K562 (cell line): ENCODE results near the gene FAM167B. TPM values are rescaled to one million over a fixed set of nuclear protein-coding genes. Genes with fewer than 3 reads are reported as not detected.

ENCODE experiments used
- CREB3 ChIP-seq: fragments of 450-650 bp; conservative IDR thresholded peaks from 2 replicates; pipeline ENCODE4 v1.6.1; 2016; ENCODE audit warnings: missing genetic modification characterization, low read depth, mild to moderate bottlenecking, missing compliant biosample characterization, moderate library complexity
- CREB3L1 ChIP-seq: fragments of 450-650 bp; IDR thresholded peaks from 2 replicates; pipeline ENCODE4 v1.6.1; 2014; ENCODE audit warnings: low read depth, mild to moderate bottlenecking, moderate library complexity, borderline replicate concordance
- CUX1 ChIP-seq: fragments of 200-800 bp; sonication (Bioruptor generic); IDR thresholded peaks from 2 replicates; pipeline ENCODE4 v1.6.1; 2016; ENCODE audit warnings: missing genetic modification characterization, missing compliant biosample characterization
- DEAF1 ChIP-seq: fragments of 450-650 bp; formaldehyde crosslinking; IDR thresholded peaks from 2 replicates; pipeline ENCODE4 v1.4.0; 2020; ENCODE audit warnings: mild to moderate bottlenecking, moderate library complexity
- HNRNPUL1 ChIP-seq: fragments of 200-400 bp; formaldehyde crosslinking; IDR thresholded peaks from 2 replicates; pipeline ENCODE4 v1.6.1; 2017; ENCODE audit warnings: low read length
- LARP7 ChIP-seq: fragments of 450-650 bp; IDR thresholded peaks from 2 replicates; pipeline ENCODE4 v1.6.1; 2016
- PHF21A ChIP-seq: fragments of 450-650 bp; IDR thresholded peaks from 2 replicates; pipeline ENCODE4 v1.6.1; 2017; ENCODE audit warnings: low read depth, borderline replicate concordance
- TFAP4 ChIP-seq: sonication (generic); formaldehyde crosslinking; IDR thresholded peaks from 2 replicates; pipeline ENCODE4 v1.8.0; 2022; ENCODE audit warnings: missing genetic modification reagents, mild to moderate bottlenecking, moderate library complexity, borderline replicate concordance
- USF2 ChIP-seq: sonication (generic); formaldehyde crosslinking; IDR thresholded peaks from 2 replicates; pipeline ENCODE4 v1.5.0; 2020; ENCODE audit warnings: missing genetic modification reagents
- ZFX ChIP-seq: sonication (generic); formaldehyde crosslinking; IDR thresholded peaks from 2 replicates; pipeline ENCODE4 v1.8.0; 2022; ENCODE audit warnings: mild to moderate bottlenecking, missing genetic modification reagents, moderate library complexity
- ZMIZ1 ChIP-seq, 2 experiments: fragments of 150-350 bp in 1 of 2; IDR thresholded peaks; 2 replicates each; pipeline ENCODE4 v1.6.1; 2012 to 2016; ENCODE audit warnings: low read depth in 2 of 2, low read length in 2 of 2, mild to moderate bottlenecking in 1 of 2, moderate library complexity in 1 of 2
- ZNF232 ChIP-seq: sonication (generic); formaldehyde crosslinking; IDR thresholded peaks from 2 replicates; pipeline ENCODE4 v1.8.0; 2022; ENCODE audit warnings: mild to moderate bottlenecking, missing genetic modification reagents
- polyA plus RNA-seq, 8 experiments: library from polyadenylated mRNA; depleted of rRNA in 4 of 8; stranded (reverse) in 5 of 8; unstranded in 3 of 8; fragments of >200 nt; fragmentation: Nextera tagmentation in 2 of 8; fragmentation: Illumina TruSeq in 1 of 8; extraction: Ambion mirVana in 2 of 8; extraction: Trizol in 1 of 8; gene quantifications; 2 replicates each; pipeline versions ENCODE4 v1.2.1 to v1.2.3, GENCODE V29; 2011 to 2014; ENCODE audit warnings: inconsistent platforms in 1 of 8, missing spikeins in 1 of 8
- total RNA-seq, 7 experiments: library from RNA; depleted of rRNA in 6 of 7; stranded (reverse); fragments of >200 nt in 6 of 7; fragmentation: Illumina TruSeq in 2 of 7; extraction: Trizol in 2 of 7; gene quantifications; 2 replicates each; pipeline versions ENCODE4 v1.2.1 to v1.2.3, GENCODE V29; 2011 to 2021; ENCODE audit warnings: low replicate concordance in 1 of 7

The FAM167B gene
- total and polyA plus RNA-seq, 9 of the 15 experiments (the other 6 are each of a cell fraction or from before 2014, with no cell fraction given): not detected

GRCh38 chr1:32242341-32242851 is 4.6 kb upstream of the FAM167B start (continued):
- TF ChIP-seq ZMIZ1 (IDR thresholded peaks at IDR 0.05; ENCODE audit: low read depth in 2 of 2, low read length in 2 of 2) (no peak), LARP7 (no peak), PHF21A (no peak), CREB3L1 (no peak), ZNF232 (no peak), DEAF1 (CRISPR knock-in tag) (no peak), HNRNPUL1 (no peak), ZFX (no peak), USF2 (CRISPR knock-in tag) (no peak), CUX1 (CRISPR knock-in tag) (no peak), TFAP4 (peak; percentile 65; the same call in 1 of the 2 replicates), CREB3 (no peak)
